ENCODE data around the gene TMEM132C. TPM values are rescaled to one million over a fixed set of nuclear protein-coding genes. Genes with fewer than 3 reads are reported as not detected.
A peak's percentile ranks its signal among the peaks of the same experiment; 100 is the strongest.
"Not testable (repeated sequence)": the region's sequence is repeated elsewhere in the genome, so short reads cannot be mapped to it uniquely, and the experiment has no call there.

Gene TMEM132C
- under 1 TPM; 0.43 to 0.65 TPM for polyA plus RNA-seq

DNA sequence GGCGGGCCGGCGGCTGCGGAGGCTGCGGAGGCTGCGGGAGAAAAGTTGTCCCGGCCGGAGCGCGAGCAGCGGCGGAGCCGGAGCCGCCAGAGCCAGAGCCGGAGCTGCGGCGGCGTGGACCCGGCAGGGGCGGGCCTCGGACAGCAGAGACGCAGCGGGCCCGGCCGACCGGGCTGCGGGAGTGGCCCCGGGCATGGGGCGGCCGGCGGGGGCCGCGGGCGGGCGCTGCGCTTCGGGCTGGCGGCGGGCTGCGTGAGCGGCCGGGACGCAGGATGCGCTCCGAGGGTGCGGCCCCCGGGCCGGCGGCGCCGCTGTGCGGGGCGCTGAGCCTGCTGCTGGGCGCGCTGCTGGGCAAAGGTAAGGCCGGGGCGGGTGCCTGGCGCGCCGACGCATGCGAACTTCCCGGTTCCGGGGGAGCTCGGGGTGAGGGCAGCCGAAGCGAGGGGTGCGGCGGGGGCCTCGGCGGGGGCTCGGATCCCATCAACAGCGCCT lies at the start of gene TMEM132C:
Gene TMEM132C (plus strand): TSS at position 40 of the 492 bp plus-strand sequence. CDS start 233 bp downstream, at position 273.
- 4% methylated on average over 37 to 73 of the region's 73 CpGs for WGBS, 2 donors
- Histone ChIP-seq H3K27me3 (ENCODE audit: control insufficient read depth in 1 of 2, insufficient read depth in 2 of 2, low read length in 2 of 2) (peaks cover 3 to 5% of the 10 kb centered on the region in 2 donors), H3K27ac (ENCODE audit: low read depth in 2 of 2, low read length in 1 of 2) (no peak within 1 kb of the TSS), H3K4me1 (ENCODE audit: control insufficient read depth in 2 of 2, insufficient read depth in 2 of 2, low read length in 1 of 2) (peaks cover 0 to 2% of the 10 kb centered on the region in 2 donors), H3K36me3 (ENCODE audit: control insufficient read depth in 2 of 2, insufficient read depth in 2 of 2, low read length in 1 of 2) (no peaks in the 10 kb centered on the region), H3K9me3 (ENCODE audit: control insufficient read depth in 2 of 2, insufficient read depth in 1 of 2, low read depth in 1 of 2, low read length in 1 of 2) (peaks cover 0 to 4% of the 10 kb centered on the region in 2 donors), H3K4me3 (ENCODE audit: low read depth in 1 of 2, low read length in 2 of 2) (peak within 1 kb of the TSS; percentile 37 to 40)

GRCh38 chr12:128224226-128224625 lies 42.7 kb upstream of the TMEM132C start:
- Histone ChIP-seq H3K27ac (ENCODE audit: low read depth in 2 of 2, low read length in 1 of 2) (no peak overlapping the region), H3K36me3 (ENCODE audit: control insufficient read depth in 2 of 2, insufficient read depth in 2 of 2, low read length in 1 of 2) (no peaks in the 10 kb centered on the region), H3K27me3 (ENCODE audit: control insufficient read depth in 1 of 2, insufficient read depth in 2 of 2, low read length in 2 of 2) (no peaks in the 10 kb centered on the region), H3K9me3 (ENCODE audit: control insufficient read depth in 2 of 2, insufficient read depth in 1 of 2, low read depth in 1 of 2, low read length in 1 of 2) (peaks cover 0 to 4% of the 10 kb centered on the region in 2 donors), H3K4me1 (ENCODE audit: control insufficient read depth in 2 of 2, insufficient read depth in 2 of 2, low read length in 1 of 2) (no peaks in the 10 kb centered on the region), H3K4me3 (ENCODE audit: low read depth in 1 of 2, low read length in 2 of 2) (no peak overlapping the region)
- 57 to 75% methylated on average over 7 of the region's 7 CpGs for WGBS, 2 donors

- Histone ChIP-seq H3K36me3 (ENCODE audit: control insufficient read depth in 2 of 2, insufficient read depth in 2 of 2, low read length in 1 of 2) (no peaks in the 10 kb centered on the region), H3K27me3 (ENCODE audit: control insufficient read depth in 1 of 2, insufficient read depth in 2 of 2, low read length in 2 of 2) (no peaks in the 10 kb centered on the region), H3K27ac (ENCODE audit: low read depth in 2 of 2, low read length in 1 of 2) (no peak overlapping the region), H3K4me1 (ENCODE audit: control insufficient read depth in 2 of 2, insufficient read depth in 2 of 2, low read length in 1 of 2) (no peaks in the 10 kb centered on the region), H3K4me3 (ENCODE audit: low read depth in 1 of 2, low read length in 2 of 2) (no peak overlapping the region), H3K9me3 (ENCODE audit: control insufficient read depth in 2 of 2, insufficient read depth in 1 of 2, low read depth in 1 of 2, low read length in 1 of 2) (peaks cover 0 to 9% of the 10 kb centered on the region in 2 donors)
- 67 to 71% methylated on average over 6 of the region's 6 CpGs for WGBS, 2 donors
Observed at GRCh38 chr12:128228581-128228980, 38.4 kb upstream of the TMEM132C start.

GRCh38 chr12:128235635-128236417 lies 31.1 kb upstream of the TMEM132C start:
- Histone ChIP-seq H3K4me3 (ENCODE audit: low read depth in 1 of 2, low read length in 2 of 2) (no peak overlapping the region), H3K9me3 (ENCODE audit: control insufficient read depth in 2 of 2, insufficient read depth in 1 of 2, low read depth in 1 of 2, low read length in 1 of 2) (peaks cover 2 to 10% of the 10 kb centered on the region in 2 donors), H3K27ac (ENCODE audit: low read depth in 2 of 2, low read length in 1 of 2) (no peak overlapping the region), H3K36me3 (ENCODE audit: control insufficient read depth in 2 of 2, insufficient read depth in 2 of 2, low read length in 1 of 2) (no peaks in the 10 kb centered on the region), H3K27me3 (ENCODE audit: control insufficient read depth in 1 of 2, insufficient read depth in 2 of 2, low read length in 2 of 2) (no peaks in the 10 kb centered on the region), H3K4me1 (ENCODE audit: control insufficient read depth in 2 of 2, insufficient read depth in 2 of 2, low read length in 1 of 2) (no peaks in the 10 kb centered on the region)
- WGBS, 2 donors: 64 to 65% methylated on average over 6 of the region's 6 CpGs

GRCh38 chr12:128236525-128236924 lies 30.4 kb upstream of the TMEM132C start:
- no peaks in the 10 kb centered on the region for H3K27me3 ChIP-seq (ENCODE audit: control insufficient read depth in 1 of 2, insufficient read depth in 2 of 2, low read length in 2 of 2)
- no peaks in the 10 kb centered on the region for H3K36me3 ChIP-seq (ENCODE audit: control insufficient read depth in 2 of 2, insufficient read depth in 2 of 2, low read length in 1 of 2)
- H3K4me3 ChIP-seq (ENCODE audit: low read depth in 1 of 2, low read length in 2 of 2): no peak overlapping the region
- H3K9me3 ChIP-seq (ENCODE audit: control insufficient read depth in 2 of 2, insufficient read depth in 1 of 2, low read depth in 1 of 2, low read length in 1 of 2): peaks cover 2 to 10% of the 10 kb centered on the region in 2 donors
- no peak overlapping the region for H3K27ac ChIP-seq (ENCODE audit: low read depth in 2 of 2, low read length in 1 of 2)
- H3K4me1 ChIP-seq (ENCODE audit: control insufficient read depth in 2 of 2, insufficient read depth in 2 of 2, low read length in 1 of 2): no peaks in the 10 kb centered on the region
- 57 to 84% methylated on average over 1 of the region's 1 CpG for WGBS, 2 donors

- WGBS, 2 donors: 54 to 56% methylated on average over 2 of the region's 2 CpGs
- Histone ChIP-seq H3K4me1 (ENCODE audit: control insufficient read depth in 2 of 2, insufficient read depth in 2 of 2, low read length in 1 of 2) (no peaks in the 10 kb centered on the region), H3K9me3 (ENCODE audit: control insufficient read depth in 2 of 2, insufficient read depth in 1 of 2, low read depth in 1 of 2, low read length in 1 of 2) (peaks cover 9 to 19% of the 10 kb centered on the region in 2 donors), H3K27me3 (ENCODE audit: control insufficient read depth in 1 of 2, insufficient read depth in 2 of 2, low read length in 2 of 2) (no peaks in the 10 kb centered on the region), H3K4me3 (ENCODE audit: low read depth in 1 of 2, low read length in 2 of 2) (no peak overlapping the region), H3K27ac (ENCODE audit: low read depth in 2 of 2, low read length in 1 of 2) (no peak overlapping the region), H3K36me3 (ENCODE audit: control insufficient read depth in 2 of 2, insufficient read depth in 2 of 2, low read length in 1 of 2) (no peaks in the 10 kb centered on the region)
Observed at GRCh38 chr12:128240745-128241144, 26.2 kb upstream of the TMEM132C start.

- Histone ChIP-seq H3K27me3 (ENCODE audit: control insufficient read depth in 1 of 2, insufficient read depth in 2 of 2, low read length in 2 of 2) (no peaks in the 10 kb centered on the region), H3K36me3 (ENCODE audit: control insufficient read depth in 2 of 2, insufficient read depth in 2 of 2, low read length in 1 of 2) (no peaks in the 10 kb centered on the region), H3K4me3 (ENCODE audit: low read depth in 1 of 2, low read length in 2 of 2) (no peak overlapping the region), H3K27ac (ENCODE audit: low read depth in 2 of 2, low read length in 1 of 2) (no peak overlapping the region), H3K9me3 (ENCODE audit: control insufficient read depth in 2 of 2, insufficient read depth in 1 of 2, low read depth in 1 of 2, low read length in 1 of 2) (peaks cover 12 to 19% of the 10 kb centered on the region in 2 donors), H3K4me1 (ENCODE audit: control insufficient read depth in 2 of 2, insufficient read depth in 2 of 2, low read length in 1 of 2) (no peaks in the 10 kb centered on the region)
- WGBS, 2 donors: 87 to 95% methylated on average over 2 of the region's 2 CpGs
Observed at GRCh38 chr12:128245121-128245520, 21.8 kb upstream of the TMEM132C start.

- H3K4me1 ChIP-seq (ENCODE audit: control insufficient read depth in 2 of 2, insufficient read depth in 2 of 2, low read length in 1 of 2): no peaks in the 10 kb centered on the region
- no peaks in the 10 kb centered on the region for H3K36me3 ChIP-seq (ENCODE audit: control insufficient read depth in 2 of 2, insufficient read depth in 2 of 2, low read length in 1 of 2)
- 43 to 44% methylated on average over 7 of the region's 7 CpGs for WGBS, 2 donors
- no peak overlapping the region for H3K4me3 ChIP-seq (ENCODE audit: low read depth in 1 of 2, low read length in 2 of 2)
- no peaks in the 10 kb centered on the region for H3K27me3 ChIP-seq (ENCODE audit: control insufficient read depth in 1 of 2, insufficient read depth in 2 of 2, low read length in 2 of 2)
- no peak overlapping the region for H3K27ac ChIP-seq (ENCODE audit: low read depth in 2 of 2, low read length in 1 of 2)
- H3K9me3 ChIP-seq (ENCODE audit: control insufficient read depth in 2 of 2, insufficient read depth in 1 of 2, low read depth in 1 of 2, low read length in 1 of 2): peaks cover 10 to 19% of the 10 kb centered on the region in 2 donors
Observed at GRCh38 chr12:128245905-128246304, 21.1 kb upstream of the TMEM132C start.

- Histone ChIP-seq H3K9me3 (ENCODE audit: control insufficient read depth in 2 of 2, insufficient read depth in 1 of 2, low read depth in 1 of 2, low read length in 1 of 2) (peaks cover 3 to 4% of the 10 kb centered on the region in 2 donors), H3K4me1 (ENCODE audit: control insufficient read depth in 2 of 2, insufficient read depth in 2 of 2, low read length in 1 of 2) (no peaks in the 10 kb centered on the region), H3K36me3 (ENCODE audit: control insufficient read depth in 2 of 2, insufficient read depth in 2 of 2, low read length in 1 of 2) (no peaks in the 10 kb centered on the region), H3K27me3 (ENCODE audit: control insufficient read depth in 1 of 2, insufficient read depth in 2 of 2, low read length in 2 of 2) (no peaks in the 10 kb centered on the region), H3K27ac (ENCODE audit: low read depth in 2 of 2, low read length in 1 of 2) (no peak overlapping the region), H3K4me3 (ENCODE audit: low read depth in 1 of 2, low read length in 2 of 2) (no peak overlapping the region)
- WGBS, 2 donors: 72 to 78% methylated on average over 8 of the region's 8 CpGs
Observed at GRCh38 chr12:128250096-128250495, 16.9 kb upstream of the TMEM132C start.

DNA sequence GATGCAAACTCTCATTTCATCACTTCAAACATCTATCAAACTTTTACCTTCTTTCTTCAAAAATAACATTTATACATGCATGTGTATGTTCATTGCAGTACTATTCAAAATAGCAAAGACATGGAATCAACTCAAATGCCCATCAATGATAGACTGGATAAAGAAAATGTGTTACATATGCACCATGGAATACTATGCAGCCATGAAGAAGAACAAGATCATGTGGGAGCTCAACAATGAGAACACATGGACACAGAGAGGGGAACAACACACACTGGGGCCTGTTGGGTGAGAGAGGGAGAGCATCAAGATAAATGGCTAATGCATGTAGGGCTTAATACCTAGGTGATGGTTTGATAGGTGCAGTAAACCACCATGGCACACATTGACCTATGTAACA lies 13.1 kb upstream of the TMEM132C start:
- H3K36me3 ChIP-seq (ENCODE audit: control insufficient read depth in 2 of 2, insufficient read depth in 2 of 2, low read length in 1 of 2); H3K9me3 ChIP-seq (ENCODE audit: control insufficient read depth in 2 of 2, insufficient read depth in 1 of 2, low read depth in 1 of 2, low read length in 1 of 2); H3K27me3 ChIP-seq (ENCODE audit: control insufficient read depth in 1 of 2, insufficient read depth in 2 of 2, low read length in 2 of 2); H3K4me3 ChIP-seq (ENCODE audit: low read depth in 1 of 2, low read length in 2 of 2); H3K27ac ChIP-seq (ENCODE audit: low read depth in 2 of 2, low read length in 1 of 2); H3K4me1 ChIP-seq (ENCODE audit: control insufficient read depth in 2 of 2, insufficient read depth in 2 of 2, low read length in 1 of 2): not testable (repeated sequence)
